Kidney glomerular epithelial cell (primary cell): ENCODE results near the gene C4orf50.

ENCODE experiments used
- DNase-seq: peaks from one replicate; lab custom pipeline; 2025; lab: John Stamatoyannopoulos, UW

Gene C4orf50

DNA sequence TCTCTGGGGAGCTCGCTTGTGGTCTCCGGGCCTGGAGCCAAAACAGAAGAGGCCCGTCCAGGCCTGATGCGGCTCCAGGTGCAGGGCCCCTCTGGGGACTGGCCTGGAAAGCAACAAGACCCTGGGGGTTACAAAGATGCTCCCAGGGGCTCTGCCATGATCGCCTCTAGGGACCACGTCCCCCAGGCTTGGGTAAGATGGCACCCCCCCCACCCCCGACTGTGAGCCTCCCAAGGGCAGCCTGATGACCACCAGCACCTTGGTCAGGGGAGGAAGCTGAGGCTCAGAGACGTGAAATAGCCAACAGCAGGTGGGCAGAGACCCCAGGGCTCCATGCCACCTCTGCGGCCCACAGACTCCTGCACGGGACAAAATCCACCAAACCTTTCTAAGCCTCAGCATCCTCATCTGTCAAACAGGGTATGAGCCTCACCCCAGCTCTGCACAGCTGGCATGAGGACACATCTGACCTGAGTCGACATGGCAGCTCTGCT is 25.4 kb downstream of the C4orf50 start:
- DNase-seq: no peak

DNA sequence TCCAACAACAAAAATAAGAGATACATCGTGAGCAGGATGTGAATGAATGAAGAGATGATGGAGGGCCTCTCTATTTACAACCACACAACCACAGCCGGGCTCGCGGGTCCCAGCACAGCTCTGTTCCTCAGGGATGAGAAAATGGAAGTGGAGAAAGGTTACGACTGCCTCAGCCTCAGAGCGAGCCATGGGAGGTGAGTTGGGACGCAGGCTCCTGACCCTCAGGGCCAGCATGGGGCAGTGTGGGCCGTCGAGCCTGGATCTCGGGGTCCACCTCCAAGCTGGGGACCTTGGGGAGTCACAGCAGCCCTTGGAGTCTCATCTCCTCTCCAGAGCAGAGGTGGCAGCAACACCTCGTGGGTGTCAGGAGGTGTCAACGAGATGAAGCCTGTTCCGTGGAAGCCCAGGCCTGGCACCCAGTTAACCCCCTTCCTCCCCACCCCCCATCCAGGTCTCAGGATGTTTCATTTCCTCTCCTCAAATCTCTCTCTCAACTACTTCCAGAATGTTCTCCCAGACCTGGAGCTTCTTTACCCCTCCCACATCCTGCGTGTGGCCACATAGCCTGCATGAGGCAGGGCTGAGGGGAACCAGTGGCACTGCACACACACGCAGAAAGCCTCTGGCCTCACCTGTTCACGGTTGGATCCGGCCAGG is 25.9 kb downstream of the C4orf50 start:
- no peak for DNase-seq

DNA sequence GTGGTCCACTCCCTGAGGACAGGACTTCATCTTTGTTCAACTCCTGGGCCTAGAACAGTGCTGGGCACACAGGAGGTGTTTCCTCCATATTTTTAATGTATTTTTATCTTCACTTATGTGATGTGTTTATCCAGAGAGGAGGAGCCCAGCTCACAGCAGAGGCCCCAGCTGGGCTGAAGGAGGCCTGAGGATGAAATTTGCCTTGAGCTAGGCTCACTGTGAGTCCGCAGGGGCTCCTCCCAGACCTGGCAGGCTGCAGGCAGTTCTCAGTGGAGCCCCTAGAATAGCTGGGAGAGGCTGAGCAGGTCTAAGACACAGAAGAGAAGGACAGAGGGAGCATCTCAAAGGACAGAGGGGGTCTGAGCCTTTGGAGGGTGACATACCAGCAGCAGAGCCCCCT is 26.8 kb downstream of the C4orf50 start:
- DNase-seq: no peak

DNA sequence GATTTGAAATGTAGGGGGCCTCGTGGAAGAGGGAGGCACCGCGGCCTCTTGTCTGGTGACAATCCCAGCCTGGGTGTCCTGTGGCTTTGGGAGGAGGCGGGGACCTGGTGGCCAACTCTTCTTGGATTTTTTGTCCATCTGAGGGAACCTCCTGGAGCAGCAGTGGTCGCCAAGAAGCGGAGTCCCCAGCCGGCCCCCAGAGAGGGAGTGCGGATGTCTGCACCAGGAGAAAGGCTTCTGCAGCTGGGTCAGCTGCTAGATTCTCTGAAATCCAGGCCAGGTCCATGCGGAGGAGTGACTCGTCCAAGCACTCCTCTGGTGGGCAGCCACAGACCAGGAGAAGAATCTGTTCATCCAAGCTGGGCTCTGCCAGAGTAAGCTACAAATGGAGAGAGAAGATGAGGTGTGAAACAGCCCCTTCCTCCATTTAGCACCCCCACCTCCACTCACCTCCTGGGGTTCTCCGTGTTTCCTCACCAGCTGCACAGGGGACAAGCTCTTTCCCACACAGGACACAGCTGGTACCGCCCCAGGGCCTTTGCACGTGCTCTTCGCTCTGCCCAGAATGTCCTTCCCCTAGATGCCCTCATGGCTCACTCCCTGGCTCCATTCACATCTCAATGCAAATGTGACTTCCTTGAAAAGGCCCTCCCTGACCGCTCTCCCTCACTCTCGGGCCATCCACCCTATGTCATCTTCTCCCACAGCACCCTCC is 27.6 kb downstream of the C4orf50 start:
- DNase-seq: no peak

DNA sequence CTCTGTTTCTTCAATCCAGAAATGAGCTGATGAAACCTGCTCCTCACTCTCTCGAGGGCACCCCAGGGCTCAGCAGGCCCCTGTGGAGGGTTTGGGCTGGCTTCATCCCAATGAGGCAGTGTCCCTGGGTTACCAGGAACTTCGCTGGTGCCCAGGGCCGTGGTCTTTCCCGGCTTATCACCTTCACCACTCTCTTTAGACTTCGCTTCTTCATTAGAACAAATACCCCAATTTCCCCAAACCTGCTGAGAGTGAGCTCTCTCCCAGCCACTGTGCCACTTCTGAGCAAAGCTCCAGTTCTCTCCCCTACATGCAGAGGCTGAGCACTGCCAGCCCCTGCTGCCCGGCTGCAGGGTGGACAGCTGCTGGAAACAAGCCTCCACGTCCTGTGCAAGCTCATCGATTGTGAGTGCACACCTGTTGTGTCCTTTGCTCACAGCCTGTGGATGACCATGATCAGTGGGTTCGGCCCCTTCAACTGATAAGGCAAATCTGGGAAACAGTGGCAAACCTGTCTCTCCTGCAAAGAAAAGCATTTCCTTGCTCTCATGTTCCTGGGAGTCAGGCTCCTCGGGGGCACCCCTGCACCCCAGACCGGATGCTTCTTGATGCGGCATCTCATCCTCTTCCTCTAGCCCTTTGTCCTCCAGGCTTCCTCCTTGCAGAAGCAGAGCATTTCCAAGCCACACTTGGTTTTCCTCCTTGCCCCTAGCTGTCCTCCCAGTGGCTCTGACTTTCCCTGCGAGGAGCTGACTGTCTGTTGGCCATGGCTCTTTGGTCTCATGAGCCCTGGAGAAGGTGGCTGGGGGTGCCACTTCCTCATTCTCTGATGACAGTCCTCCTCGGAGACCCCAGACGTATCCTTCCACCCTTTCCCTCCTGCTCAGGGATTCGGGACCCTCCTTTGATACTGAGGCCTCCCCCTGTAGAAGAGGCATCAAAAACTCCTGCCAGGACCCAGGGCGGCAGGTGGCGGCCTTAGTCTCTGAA is 28.7 kb downstream of the C4orf50 start:
- no peak for DNase-seq

DNA sequence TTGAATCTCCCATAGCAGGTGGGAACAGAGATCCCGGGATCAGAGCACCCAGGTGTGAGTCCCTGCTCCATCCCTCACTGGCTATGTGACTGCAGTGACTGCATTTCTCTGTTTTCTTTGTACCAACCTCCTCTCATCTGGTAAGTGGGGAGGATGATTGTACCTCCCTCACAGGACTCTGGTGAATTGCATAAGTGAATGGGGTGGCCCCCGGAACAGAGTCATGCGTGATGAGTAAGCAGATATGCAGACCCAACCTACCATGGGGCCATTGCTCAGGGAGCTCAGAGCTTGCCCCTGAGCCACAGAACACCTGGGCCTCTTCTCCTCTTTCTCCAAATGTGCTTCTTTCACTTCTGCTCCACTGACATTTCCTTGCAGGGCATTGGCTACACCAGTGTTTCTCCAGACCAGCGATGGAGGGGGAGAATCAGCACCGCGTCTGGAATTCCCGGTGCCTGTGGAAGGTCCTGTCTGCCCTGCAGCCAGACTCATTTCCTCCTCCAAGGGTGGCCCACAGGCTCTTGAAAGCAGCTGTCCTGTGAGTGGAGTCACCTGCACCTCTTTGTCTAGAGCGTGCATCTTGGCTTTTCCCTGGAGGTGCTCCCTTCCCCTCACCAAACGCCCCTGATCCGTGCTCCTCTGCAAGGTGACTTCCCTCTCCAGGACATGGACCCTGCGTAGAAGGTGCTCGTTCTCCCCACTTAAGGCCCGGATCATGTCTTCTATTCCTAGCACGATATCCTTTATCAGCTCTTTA is 30.0 kb downstream of the C4orf50 start:
- DNase-seq: no peak

DNA sequence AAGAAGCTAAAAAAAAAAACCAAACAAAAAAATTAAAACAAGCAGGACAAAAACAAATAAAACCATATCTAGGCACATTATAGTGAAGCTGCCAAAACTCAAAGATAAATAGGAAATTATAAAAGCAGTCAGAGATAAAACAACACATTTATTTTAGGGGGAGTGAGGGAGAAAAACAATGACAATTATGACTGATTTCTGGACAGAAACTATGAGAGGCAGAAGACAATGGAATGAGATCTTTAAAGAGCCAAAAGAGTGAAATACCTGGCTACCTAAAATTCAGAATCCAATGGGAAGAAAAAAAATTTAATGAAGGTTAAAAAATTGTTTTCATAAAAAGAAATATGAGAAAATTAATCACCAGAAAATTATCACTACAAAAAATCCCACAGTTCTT is 33.4 kb downstream of the C4orf50 start:
- no peak for DNase-seq

DNA sequence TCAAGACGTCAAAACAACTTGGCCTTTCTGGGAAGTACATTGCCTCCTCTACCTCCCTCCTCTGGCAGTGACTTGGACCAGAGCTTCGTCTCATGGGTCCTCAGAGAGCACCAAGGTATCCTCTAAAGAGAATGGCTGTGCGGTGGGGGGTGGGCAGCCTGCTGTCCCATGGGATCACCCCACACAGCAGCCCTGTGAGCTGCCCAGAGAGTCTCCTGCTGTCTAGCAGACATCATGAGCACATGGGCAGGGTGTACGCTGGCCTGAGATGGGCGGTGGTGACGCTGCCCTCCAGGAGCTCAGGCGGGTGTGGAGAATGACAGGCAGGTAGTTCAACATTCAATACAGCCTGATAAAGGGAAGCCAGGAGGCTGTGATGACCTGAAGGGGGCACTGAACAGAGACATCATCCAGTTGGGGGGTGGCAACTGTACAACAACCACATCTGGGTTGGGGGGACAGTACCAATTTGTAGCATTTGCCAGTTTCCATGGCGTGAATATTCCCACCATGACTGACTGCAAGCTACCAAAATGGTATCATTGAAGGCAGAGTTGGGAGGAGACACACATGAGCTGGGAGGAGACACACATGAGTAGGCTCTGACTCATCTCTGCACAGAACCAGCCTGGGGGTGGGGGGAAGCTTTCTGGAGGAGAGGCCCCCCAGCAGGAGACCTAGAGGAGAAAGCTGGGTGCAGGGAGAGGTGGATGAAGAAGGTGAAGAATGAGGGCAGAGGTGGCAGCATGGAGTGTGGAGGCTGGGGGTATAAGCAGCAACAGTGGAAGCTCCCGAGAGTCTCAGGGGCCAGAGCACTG is 35.9 kb downstream of the C4orf50 start:
- DNase-seq: no peak

DNA sequence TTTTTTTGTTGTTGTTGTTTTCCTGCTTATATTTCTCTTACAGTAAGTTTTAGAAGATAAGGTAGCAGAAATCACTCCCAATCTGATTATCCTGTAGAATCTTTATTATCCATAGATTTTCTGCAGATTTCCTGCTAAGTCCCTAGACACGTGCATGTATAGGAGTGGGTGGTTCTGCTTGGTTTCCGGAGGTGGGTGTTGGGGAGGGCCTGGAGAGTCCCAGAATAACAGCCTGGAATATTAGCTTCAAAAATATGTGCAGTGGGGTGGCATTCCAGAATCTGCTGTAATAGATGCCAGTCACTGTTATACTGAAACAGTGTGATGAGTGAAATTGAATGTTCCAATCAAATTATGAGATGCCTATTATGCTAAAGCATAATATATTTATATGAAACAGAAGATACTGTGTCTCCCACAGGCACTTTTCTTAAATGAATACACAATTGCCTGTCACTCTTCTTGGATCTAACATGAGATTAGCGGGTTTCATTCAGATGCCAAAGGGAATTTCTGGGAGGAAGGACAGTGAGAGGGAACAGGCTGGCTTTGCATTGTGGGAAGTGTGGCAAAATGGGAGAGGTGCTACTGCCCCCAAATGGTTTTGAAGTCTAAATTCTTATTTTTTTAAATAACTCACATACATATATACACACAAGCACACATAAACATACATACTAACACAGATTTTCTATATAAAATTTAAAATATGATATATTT is 37.6 kb downstream of the C4orf50 start:
- no peak for DNase-seq

DNA sequence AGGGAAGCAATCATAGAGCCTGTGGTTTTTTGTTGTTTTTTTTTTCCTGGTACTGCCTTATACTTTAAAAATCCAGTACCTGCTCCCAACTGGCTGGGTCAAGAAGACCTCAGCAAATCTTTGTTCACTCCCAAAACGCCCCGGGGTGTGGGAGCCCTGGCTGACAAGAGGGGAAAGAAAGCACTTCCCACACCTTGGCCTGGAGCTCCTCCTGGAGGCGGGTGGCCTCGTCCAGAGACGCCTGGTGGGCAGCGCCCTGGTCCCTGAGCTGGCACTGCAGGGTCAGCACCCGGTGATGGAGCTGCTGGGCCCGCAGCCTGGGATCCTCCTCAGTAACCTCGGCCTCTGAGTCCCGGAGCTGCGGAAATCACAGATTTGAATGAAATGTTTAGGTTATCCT is 38.2 kb downstream of the C4orf50 start:
- no peak for DNase-seq

DNA sequence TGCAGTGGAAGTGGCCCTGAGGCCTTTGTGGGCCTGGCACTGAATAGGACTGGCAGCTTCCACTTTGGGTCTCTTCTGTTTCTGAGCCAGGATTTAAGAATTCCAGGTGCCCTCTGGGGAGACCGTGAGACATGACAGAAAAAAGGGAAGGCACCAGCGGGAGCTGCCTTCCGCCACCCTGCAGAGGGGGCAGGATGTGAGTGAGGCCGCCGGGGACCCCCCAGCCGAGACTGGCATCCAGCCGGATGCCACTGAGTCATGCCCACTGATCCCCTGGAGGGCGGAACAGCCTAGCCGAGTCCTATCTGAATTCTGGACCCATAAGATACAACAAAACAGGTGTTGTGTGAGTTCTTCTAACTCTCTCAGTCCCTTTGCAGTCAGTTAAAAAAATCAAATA is 41.3 kb downstream of the C4orf50 start:
- no peak for DNase-seq

DNA sequence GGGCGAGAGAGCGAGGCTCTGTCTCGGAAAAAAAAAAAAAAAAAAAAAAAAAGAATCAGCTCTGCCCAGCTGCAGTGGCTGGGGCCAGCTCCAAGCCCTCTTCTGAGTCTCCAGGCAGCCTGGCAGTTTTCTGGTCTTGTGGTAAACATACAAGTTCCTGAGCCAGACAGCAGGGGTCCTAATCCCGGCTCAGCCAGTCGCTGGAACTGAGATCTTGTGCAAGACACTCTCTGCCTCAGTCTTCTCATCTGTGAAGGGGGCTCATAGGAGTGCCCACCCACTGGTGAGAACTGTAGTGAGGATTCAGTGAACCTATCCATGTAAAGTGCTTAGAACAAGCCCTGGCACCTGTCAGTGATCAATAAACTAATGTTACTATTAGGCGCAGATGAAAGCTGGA is 41.8 kb downstream of the C4orf50 start:
- no peak for DNase-seq

DNA sequence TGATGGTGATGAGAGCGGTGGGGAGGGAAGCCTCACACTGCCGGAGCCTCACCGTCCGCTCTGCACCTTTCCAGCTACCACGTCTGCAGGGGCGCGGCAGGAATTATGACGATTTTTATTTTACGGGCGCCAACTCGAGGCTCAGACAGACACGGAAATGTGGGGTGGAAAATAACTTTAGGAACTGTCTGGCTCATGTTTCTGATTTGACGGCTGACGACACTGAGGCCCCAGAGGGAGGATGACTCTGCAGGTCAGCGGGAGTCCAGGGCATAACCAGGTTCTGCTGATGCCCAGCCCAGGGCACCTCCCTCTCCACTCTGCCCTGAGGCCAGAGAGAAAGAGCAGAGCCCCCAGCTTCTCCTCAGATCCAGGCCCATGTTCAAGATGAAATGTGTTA is 43.9 kb downstream of the C4orf50 start:
- DNase-seq: no peak

DNA sequence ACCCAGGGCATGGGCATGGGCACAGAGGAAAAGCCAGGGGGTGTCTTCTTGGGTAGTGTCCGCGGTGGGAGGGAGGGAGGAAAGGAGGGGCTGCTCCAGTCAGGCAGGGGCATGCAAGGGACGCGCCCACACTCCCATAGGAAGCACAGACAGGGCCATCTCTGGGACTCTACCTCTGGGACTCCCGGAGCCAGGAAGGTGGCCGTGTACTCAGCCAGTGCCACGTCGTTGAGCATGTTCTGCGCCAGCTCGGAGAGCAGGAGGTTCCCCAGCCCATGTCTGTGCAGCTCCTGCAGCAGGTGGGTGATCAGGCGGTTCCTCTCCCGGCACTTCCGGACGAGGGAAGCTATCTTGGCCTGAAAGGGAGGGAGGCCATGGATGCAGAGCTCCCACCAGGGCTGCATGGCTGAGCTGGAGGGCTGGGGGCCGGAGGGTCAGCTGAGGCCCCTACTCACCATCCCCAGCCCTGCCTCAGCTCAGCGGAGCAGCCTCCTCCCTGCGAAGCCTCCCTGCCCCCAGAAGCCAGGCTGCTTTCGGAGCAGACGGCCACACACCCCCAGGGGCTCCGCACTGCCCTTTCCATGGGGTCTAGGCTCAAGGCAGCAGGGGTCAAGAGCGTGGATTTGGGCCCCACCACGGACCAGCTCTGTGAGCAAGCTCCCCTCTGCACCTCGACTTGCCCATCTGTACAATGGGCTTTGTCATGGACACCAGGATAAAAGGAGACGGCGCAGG is 44.6 kb downstream of the C4orf50 start:
- DNase-seq: no peak

DNA sequence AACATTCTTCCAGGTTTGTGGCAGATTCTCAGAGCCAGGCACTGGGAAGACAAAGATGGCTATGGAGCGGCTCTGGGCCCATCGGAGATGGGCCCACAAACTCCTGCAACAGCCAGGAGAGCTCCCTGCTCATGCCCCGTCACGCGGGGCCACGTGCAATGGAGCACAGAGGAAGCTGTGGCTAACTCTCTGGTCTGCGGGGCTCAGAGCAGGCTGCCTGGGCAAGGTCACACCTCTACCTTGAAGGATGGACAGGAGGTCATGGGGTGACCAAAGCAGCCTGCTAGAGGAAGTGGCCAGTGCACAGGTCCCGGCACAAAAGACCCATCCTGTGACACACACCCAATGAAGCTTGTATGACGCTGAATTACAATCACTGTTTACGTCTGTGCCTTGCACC is 45.2 kb downstream of the C4orf50 start:
- no peak for DNase-seq

DNA sequence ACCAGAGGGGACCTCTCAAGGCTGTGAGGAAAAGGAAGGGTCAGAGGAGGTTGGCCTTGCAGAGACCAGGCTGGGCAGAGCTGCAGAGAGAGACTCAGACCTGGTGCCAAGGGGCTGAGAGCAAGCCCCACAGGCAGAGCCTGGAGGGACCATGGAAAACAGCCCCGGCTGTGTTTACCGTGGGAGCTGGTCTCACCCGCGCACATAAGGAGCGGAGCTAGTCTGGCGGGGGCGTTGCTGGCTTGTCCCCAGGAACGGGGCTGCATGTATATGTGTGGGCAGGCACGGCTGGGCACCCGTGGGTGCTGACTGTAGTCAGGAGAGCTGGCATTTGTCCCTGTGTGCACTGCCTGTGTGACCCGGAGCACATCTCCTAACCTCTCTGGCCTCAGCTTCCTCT is 45.7 kb downstream of the C4orf50 start:
- no peak for DNase-seq

DNA sequence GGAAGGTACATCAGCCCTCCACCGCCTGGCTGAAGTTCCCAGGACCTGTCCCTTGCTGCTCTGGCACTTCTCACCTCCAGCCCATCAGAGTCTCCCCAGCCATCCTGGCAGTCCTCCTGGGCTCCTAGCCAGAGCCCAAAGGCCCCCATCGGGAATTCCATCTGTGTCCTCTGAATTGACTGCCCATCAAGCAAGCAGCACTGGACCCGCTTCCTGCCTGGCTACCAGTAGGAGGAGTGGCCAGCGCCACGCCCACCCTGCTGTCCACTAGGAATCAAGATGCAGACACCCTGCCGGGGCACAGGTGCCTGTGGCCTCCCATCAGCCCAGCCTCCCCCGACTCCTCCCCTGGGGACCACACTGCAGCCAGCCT is 47.2 kb downstream of the C4orf50 start:
- DNase-seq: no peak

DNA sequence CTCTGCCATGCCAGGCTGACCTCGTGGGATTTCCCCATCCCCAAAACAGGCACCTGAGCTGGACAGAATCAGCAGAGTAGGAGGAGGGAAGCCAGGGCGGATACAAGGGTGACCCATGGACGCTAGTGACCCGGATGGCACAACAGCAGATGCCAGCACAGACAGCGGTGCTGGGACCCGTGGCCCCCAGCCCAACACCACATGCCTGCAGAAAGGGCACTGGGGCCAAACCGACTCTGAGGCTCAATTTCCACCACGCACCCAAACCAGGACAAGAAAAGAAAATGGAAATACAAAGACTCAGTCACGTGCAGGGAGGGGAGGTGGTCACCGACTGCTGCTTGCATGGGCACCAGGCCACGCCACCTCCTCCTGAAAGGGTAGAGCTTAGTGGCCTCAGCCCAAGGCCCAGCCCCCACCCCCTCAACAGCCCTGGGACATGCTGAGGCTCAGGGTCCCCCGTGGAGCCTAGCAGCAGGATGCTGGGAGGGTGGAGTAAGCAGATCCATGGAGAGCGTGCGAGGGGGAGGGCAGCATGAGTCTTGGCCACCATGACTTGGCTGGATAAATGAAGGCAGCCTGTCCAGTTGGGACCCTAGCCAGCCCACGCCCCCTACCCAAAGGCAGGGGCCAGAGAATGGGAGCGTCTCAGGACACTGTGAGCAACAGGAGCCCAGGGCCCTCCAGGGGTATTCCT is 47.7 kb downstream of the C4orf50 start:
- no peak for DNase-seq

DNA sequence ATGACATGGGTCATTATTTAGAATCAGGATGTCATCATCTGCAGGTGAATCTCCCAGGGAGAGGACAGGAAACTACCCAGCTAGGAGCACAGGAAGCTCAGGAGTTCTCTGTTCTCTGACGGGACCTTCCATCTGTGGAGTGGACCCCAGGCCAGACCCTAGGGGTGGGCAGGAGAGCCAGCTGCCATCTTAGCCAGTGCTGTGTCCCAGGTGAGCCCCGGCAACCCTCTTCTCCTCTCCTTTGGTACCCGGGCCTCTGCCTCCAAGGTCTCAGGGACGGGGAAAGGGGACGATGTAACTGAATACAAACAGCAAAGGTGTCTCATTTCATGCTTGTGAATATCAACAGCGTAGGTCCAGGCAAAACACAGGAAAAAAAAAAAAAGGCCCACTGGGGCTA is 48.5 kb downstream of the C4orf50 start:
- DNase-seq: no peak
